Transverse colon (tissue), 4 donors: ENCODE measurements around the gene IFIH1. TPM values are rescaled to one million over a fixed set of nuclear protein-coding genes. Genes with fewer than 3 reads are reported as not detected.
A peak's percentile ranks its signal among the peaks of the same experiment; 100 is the strongest.

Experiments
- DNase-seq: peaks from one replicate; pipeline ENCODE4 v3.0.0-alpha.2; 2019
- H3K27ac ChIP-seq, 4 donors: fragments of 200-600 bp; sonication (generic); 2 replicates each; pipeline ENCODE4 v1.5.1; 2016 to 2018; ENCODE audit warnings: inconsistent platforms in 4 of 4
- H3K27me3 ChIP-seq: fragments of 200-600 bp; sonication (generic); 2 replicates; pipeline ENCODE4 v1.5.1; 2017; ENCODE audit warnings: inconsistent platforms
- H3K36me3 ChIP-seq, 4 donors: fragments of 200-600 bp; sonication (generic); 2 replicates each; pipeline ENCODE4 v1.5.1; 2017 to 2019; ENCODE audit warnings: inconsistent platforms in 4 of 4
- H3K4me1 ChIP-seq, 4 donors: fragments of 200-600 bp; sonication (generic); 2 replicates each; pipeline ENCODE4 v1.5.1; 2017 to 2020; ENCODE audit warnings: inconsistent platforms in 4 of 4
- H3K4me3 ChIP-seq, 4 donors: fragments of 200-600 bp; sonication (generic); 1 replicate in 1 of 4; 2 replicates in 3 of 4; pipeline versions ENCODE4 v1.5.1 to v1.6.1; 2017 to 2019; ENCODE audit warnings: inconsistent platforms in 4 of 4
- H3K9me3 ChIP-seq, 2 donors: fragments of 200-600 bp; sonication (generic); 2 replicates each; pipeline ENCODE4 v1.5.1; 2017 to 2019; ENCODE audit warnings: inconsistent platforms in 2 of 2
- CTCF ChIP-seq, 5 experiments: fragments of 200-600 bp in 3 of 5; fragments of 450-650 bp in 2 of 5; sonication (generic) in 3 of 5; IDR thresholded peaks; 1 replicate in 2 of 5; 2 replicates in 3 of 5; pipeline ENCODE4 v1.5.1; 2016 to 2017; ENCODE audit warnings: antibody characterized with exemption in 5 of 5, inconsistent platforms in 3 of 5, mild to moderate bottlenecking in 2 of 5, moderate library complexity in 1 of 5
- EP300 ChIP-seq: sonication (generic); formaldehyde crosslinking; IDR thresholded peaks from one replicate; pipeline ENCODE4 v1.6.1; 2017; ENCODE audit warnings: antibody characterized with exemption, low read depth
- POLR2A ChIP-seq: fragments of 450-650 bp; IDR thresholded peaks from one replicate; pipeline ENCODE4 v1.6.1; 2016; ENCODE audit warnings: antibody characterized with exemption, mild to moderate bottlenecking, moderate library complexity
- POLR2AphosphoS5 ChIP-seq, 3 donors: sonication (generic); formaldehyde crosslinking; IDR thresholded peaks; one replicate each; pipeline ENCODE4 v1.6.1; 2016; ENCODE audit warnings: antibody characterized with exemption in 3 of 3
- WGBS, 2 donors: methylation state at CpG; one replicate each; pipeline ENCODE4 v1.1.5; 2018; ENCODE audit warnings: low coverage in 1 of 2; 5-methylcytosine and 5-hydroxymethylcytosine counted together
- in situ Hi-C, 4 donors: fragments of 200-750 bp; cut with MboI; loops; one replicate each; pipeline versions ENCODE4 v1.15.0 to v1.15.1; 2017; ENCODE audit warnings: low sequenced_read_pairs in 3 of 4, low pct_ligation_motif_present in 1 of 4, low pct_unique_long_range_greater_than_20kb in 1 of 4
- intact Hi-C: fragments of 100-400 bp; cut with DNase I; formaldehyde crosslinking; loops from one replicate; pipeline ENCODE4 v1.15.1; 2023; ENCODE audit warnings: low total_unique reads
- total RNA-seq, 4 donors: library from RNA; depleted of rRNA; stranded (reverse); fragments of >200 nt; gene quantifications; one replicate each; pipeline ENCODE4 v1.1.0, GENCODE V29; 2016

IFIH1 gene
- total RNA-seq, 4 donors from 2014 or later = 23.1 to 133 (median 29.5) TPM

- in situ Hi-C loops = loop anchor here in 1 of 4 donors (25.0 kb wide), 1 partner anchor 351 kb away; no protein-coding TSS in a partner anchor
Observed at GRCh38 chr2:162337868-162338267, 19.4 kb upstream of the IFIH1 start.

GRCh38 chr2:162333968-162334367 lies 15.5 kb upstream of the IFIH1 start:
- intact Hi-C loops (no loop called here), in situ Hi-C loops (loop anchor here in 1 of 4 donors (25.0 kb wide), 1 partner anchor 347 kb away; no protein-coding TSS in a partner anchor)
- no peak overlapping the region for H3K4me3 ChIP-seq
- peak; percentile 51 for DNase-seq
- WGBS, 2 donors = 28 to 40% methylated on average over 2 to 3 of the region's 3 CpGs
- no peak overlapping the region for H3K27ac ChIP-seq
- no peaks in the 10 kb centered on the region for H3K9me3 ChIP-seq
- TF ChIP-seq CTCF (IDR thresholded peaks at IDR 0.05) (peak in 4 of 5 experiments; percentile 22 to 41 (median 31)), EP300 (no peak), POLR2A (no peak)
- no peaks in the 10 kb centered on the region for H3K27me3 ChIP-seq
- no peaks in the 10 kb centered on the region for H3K4me1 ChIP-seq
- H3K36me3 ChIP-seq = no peaks in the 10 kb centered on the region

More at GRCh38 chr2:162337868-162338267, 19.4 kb upstream of the IFIH1 start:
- no peaks in the 10 kb centered on the region for H3K4me1 ChIP-seq
- H3K27me3 ChIP-seq = no peaks in the 10 kb centered on the region
- 82 to 91% methylated on average over 2 of the region's 2 CpGs for WGBS, 2 donors
- DNase-seq = no peak
- no peaks in the 10 kb centered on the region for H3K9me3 ChIP-seq
- TF ChIP-seq CTCF (IDR thresholded peaks at IDR 0.05) (no peak), POLR2AphosphoS5 (IDR thresholded peaks at IDR 0.05) (no peak), EP300 (no peak), POLR2A (no peak)
- intact Hi-C loops = no loop called here
- no peaks in the 10 kb centered on the region for H3K36me3 ChIP-seq
- no peak overlapping the region for H3K4me3 ChIP-seq
- H3K27ac ChIP-seq = no peak overlapping the region

- Histone ChIP-seq H3K27ac (no peak overlapping the region), H3K27me3 (no peaks in the 10 kb centered on the region), H3K36me3 (no peaks in the 10 kb centered on the region), H3K4me3 (no peak overlapping the region), H3K9me3 (no peaks in the 10 kb centered on the region), H3K4me1 (no peaks in the 10 kb centered on the region)
- WGBS, 2 donors = 98 to 100% methylated on average over 1 of the region's 1 CpG
- TF ChIP-seq POLR2AphosphoS5 (IDR thresholded peaks at IDR 0.05) = no peak
- no peak for TF ChIP-seq CTCF (IDR thresholded peaks at IDR 0.05)
- no peak for DNase-seq
- in situ Hi-C loops = loop anchor here in 1 of 4 donors (25.0 kb wide), 1 partner anchor 344 kb away; no protein-coding TSS in a partner anchor
- intact Hi-C loops = no loop called here
Observed at GRCh38 chr2:162330881-162331280, 12.4 kb upstream of the IFIH1 start.

GRCh38 chr2:162328424-162329157 lies 10.1 kb upstream of the IFIH1 start:
- H3K4me3 ChIP-seq = no peak overlapping the region
- in situ Hi-C loops (loop anchor here in 1 of 4 donors (25.0 kb wide), 1 partner anchor 341 kb away; no protein-coding TSS in a partner anchor), intact Hi-C loops (no loop called here)
- TF ChIP-seq POLR2AphosphoS5 (IDR thresholded peaks at IDR 0.05) = no peak
- TF ChIP-seq CTCF (IDR thresholded peaks at IDR 0.05) = no peak
- TF ChIP-seq POLR2A = no peak
- TF ChIP-seq EP300 = no peak
- H3K27me3 ChIP-seq = no peaks in the 10 kb centered on the region
- H3K9me3 ChIP-seq = no peaks in the 10 kb centered on the region
- no peak for DNase-seq
- peaks cover 0 to 5% (median 0%) of the 10 kb centered on the region in 4 donors for H3K4me1 ChIP-seq
- 80 to 85% methylated on average over 5 to 12 of the region's 12 CpGs for WGBS, 2 donors
- H3K36me3 ChIP-seq = no peaks in the 10 kb centered on the region
- H3K27ac ChIP-seq = no peak overlapping the region
